Fibroblast of villous mesenchyme (primary cell): ENCODE results near the gene KLHL13. TPM values are rescaled to one million over a fixed set of nuclear protein-coding genes. Genes with fewer than 3 reads are reported as not detected.
"Not testable (repeated sequence)": the region's sequence is repeated elsewhere in the genome, so short reads cannot be mapped to it uniquely, and the experiment has no call there.

ENCODE experiments used
- DNase-seq: peaks from one replicate; pipeline ENCODE4 v3.0.0-alpha.2; 2010; ENCODE audit warnings: low read depth
- H3K4me3 ChIP-seq: 2 replicates; pipeline ENCODE4 v1.5.1; 2011; ENCODE audit warnings: low read depth, mild to moderate bottlenecking, low read length
- total RNA-seq: library from RNA; depleted of rRNA; stranded (reverse); fragments of >200 nt; gene quantifications from 2 replicates; pipeline ENCODE4 v1.2.3, GENCODE V29; 2012
- TF ChIP-seq, protein P1 (sequence below): IDR thresholded peaks from 2 replicates; pipeline ENCODE4 v1.5.1; 2012; ENCODE audit warnings: low read depth, mild to moderate bottlenecking, low read length; ENCODE audit not compliant: insufficient read depth

KLHL13 gene
- total RNA-seq, 1 donor: 1.3 TPM

- H3K4me3 ChIP-seq: no peak overlapping the region
- no peak for DNase-seq
- TF ChIP-seq, protein P1, sequence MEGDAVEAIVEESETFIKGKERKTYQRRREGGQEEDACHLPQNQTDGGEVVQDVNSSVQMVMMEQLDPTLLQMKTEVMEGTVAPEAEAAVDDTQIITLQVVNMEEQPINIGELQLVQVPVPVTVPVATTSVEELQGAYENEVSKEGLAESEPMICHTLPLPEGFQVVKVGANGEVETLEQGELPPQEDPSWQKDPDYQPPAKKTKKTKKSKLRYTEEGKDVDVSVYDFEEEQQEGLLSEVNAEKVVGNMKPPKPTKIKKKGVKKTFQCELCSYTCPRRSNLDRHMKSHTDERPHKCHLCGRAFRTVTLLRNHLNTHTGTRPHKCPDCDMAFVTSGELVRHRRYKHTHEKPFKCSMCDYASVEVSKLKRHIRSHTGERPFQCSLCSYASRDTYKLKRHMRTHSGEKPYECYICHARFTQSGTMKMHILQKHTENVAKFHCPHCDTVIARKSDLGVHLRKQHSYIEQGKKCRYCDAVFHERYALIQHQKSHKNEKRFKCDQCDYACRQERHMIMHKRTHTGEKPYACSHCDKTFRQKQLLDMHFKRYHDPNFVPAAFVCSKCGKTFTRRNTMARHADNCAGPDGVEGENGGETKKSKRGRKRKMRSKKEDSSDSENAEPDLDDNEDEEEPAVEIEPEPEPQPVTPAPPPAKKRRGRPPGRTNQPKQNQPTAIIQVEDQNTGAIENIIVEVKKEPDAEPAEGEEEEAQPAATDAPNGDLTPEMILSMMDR: no peak
Measured at GRCh38 chrX:117969328-117969727, 147.3 kb downstream of the KLHL13 start.

DNA sequence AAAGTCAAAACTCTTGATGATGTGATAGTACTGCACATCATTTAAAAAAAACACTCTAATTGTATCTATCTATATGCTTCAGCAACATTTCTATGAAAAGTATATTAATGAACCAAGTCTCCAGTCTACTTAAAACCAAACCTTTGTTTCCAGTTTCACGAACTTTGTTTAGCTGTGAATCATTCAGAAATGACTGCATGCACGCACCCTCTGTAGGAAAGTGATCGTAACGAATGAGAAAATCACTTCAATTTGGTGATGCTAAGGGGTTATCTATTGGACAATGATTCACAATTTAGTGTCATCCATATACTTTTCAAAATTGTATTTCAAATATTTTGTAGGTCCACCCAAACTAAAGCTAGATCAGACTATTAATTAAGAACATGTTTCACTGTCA, 157.6 kb downstream of the KLHL13 start:
- DNase-seq: no peak
- TF ChIP-seq, protein P1: no peak
- no peak overlapping the region for H3K4me3 ChIP-seq

DNA sequence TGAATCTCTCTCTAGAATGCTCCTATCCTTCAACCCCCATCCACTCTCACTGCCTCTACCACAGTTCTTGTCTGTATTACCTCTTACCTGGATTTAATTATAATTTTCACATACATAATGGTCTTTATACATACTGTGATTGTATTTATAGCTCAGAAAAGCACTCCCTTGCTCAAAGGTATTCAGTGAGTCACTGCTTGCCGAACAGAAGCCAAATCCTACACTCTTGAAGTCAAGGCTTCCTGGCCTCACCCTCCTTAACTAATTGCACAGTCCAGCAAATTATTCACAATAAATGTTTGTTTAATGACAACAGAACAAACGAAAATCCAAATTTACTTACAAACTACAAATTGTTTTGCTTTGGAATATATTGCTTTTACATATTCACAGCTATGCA, 159.5 kb downstream of the KLHL13 start:
- TF ChIP-seq, protein P1: no peak
- no peak for DNase-seq
- H3K4me3 ChIP-seq: no peak overlapping the region

DNA sequence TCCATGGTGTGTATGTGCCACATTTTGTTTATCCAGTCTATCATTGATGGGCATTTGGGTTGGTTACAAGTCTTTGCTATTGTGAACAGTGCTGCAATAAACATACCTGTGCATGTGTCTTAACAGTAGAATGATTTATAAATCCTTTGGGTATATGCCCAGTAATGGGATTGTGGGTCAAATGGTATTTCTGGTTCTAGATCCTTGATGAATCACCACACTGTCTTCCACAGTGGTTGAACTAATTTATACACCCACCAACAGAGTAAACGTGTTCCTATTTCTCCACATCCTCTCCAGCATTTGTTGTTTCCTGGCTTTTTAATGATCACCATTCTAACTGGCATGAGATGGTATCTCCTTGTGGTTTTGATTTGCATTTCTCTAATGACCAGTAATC, 177.3 kb downstream of the KLHL13 start:
- not testable (repeated sequence) for DNase-seq, H3K4me3 ChIP-seq

GRCh38 chrX:117936118-117936517, 180.5 kb downstream of the KLHL13 start:
- DNase-seq: no peak
- TF ChIP-seq, protein P1: no peak

DNA sequence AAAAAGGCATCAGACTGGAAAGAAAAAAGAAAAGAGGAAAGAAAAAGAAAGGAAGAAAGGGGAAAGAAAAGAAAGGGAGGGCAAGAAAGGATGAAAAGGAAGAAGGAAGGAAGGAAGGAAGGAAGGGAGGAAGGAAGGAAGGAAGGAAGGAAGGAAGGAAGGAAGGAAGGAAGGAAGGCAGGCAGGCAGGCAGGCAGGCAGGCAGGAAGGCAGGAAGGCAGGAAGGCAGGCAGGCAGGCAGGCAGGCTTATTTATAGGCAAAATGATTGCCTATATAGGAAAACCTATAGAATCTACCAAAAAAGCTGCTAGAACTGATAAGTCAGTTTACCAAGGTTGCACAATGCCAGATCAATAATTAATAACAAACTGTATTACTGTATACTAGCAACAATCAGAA, 186.5 kb downstream of the KLHL13 start:
- not testable (repeated sequence) for DNase-seq, H3K4me3 ChIP-seq

More at GRCh38 chrX:117936118-117936517, 180.5 kb downstream of the KLHL13 start:
- H3K4me3 ChIP-seq: no peak overlapping the region

DNA sequence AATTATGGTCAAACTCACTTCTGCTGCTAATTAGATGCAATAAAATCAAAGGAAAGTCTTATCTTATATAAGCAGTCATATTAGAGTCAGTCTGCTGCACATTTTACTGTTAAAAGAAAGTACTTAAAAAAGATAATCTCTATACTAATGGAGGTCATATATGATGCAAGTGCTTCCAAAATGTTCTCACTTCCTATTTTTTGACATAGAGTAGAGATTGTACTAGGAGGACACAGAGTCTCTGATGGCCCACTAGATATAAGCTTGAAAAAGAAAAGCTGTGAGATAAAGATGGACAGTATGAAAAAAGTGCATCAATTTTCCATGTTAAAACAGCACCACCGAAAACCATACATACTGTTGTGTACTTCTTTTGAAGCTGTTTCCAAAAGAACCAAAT, 196.9 kb downstream of the KLHL13 start:
- H3K4me3 ChIP-seq: no peak overlapping the region
- no peak for DNase-seq
- TF ChIP-seq, protein P1: no peak

DNA sequence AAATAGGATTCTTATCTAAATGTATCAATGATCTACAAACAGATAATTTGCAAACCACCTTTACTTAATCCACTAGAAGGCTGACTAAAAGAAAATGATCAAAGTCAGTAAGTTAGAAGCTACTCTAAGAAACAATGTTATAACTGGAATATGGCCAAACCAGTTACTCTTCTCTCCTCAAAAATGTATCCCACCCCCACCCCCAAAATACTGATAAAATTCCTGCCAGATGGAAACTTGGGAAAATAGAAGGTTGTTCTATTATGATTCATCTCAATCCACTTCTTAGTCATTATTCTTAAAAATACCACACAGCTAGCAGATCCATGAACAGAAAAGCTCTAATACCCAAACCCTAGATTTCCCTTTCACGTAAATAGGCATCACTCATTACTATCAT, 206.4 kb downstream of the KLHL13 start:
- no peak for DNase-seq
- TF ChIP-seq, protein P1: no peak
- H3K4me3 ChIP-seq: no peak overlapping the region
